Measurements from ENCODE around the gene COL4A1.

COL4A1 gene

DNA sequence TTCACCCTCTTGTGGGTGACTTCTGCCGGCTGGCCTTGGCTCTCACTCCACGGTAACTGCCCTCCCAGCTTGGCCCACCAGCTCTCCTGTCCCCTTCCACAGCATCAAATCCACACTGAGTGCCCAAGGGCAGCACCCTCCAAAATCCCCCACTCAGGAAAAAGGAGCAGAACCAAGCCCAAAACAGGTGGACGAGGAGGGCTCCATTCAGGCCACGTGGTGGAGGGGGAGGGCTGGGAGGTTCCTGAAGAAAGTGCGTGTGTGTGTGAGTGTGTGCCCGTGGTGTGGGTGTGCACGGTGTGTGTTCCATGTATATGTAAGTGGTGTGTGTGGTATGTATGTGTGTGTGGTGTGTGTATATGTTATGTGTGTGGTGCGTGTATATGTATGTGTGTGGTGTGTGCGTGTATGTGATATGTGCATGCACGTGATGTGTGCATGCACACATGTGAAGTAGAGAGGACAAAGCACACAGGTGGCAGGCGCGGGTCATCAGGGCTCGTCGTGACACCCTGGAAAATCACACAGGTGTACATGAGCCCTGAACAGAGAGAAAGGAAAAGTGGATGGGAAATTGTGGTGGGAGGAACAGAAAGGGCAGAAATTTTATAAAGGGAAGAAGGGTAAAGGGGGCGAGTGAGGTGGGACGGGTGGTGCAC is 76.9 kb downstream of the COL4A1 start:
- no peak for DNase-seq (ENCODE audit: low read depth)
- TF ChIP-seq, protein P1, sequence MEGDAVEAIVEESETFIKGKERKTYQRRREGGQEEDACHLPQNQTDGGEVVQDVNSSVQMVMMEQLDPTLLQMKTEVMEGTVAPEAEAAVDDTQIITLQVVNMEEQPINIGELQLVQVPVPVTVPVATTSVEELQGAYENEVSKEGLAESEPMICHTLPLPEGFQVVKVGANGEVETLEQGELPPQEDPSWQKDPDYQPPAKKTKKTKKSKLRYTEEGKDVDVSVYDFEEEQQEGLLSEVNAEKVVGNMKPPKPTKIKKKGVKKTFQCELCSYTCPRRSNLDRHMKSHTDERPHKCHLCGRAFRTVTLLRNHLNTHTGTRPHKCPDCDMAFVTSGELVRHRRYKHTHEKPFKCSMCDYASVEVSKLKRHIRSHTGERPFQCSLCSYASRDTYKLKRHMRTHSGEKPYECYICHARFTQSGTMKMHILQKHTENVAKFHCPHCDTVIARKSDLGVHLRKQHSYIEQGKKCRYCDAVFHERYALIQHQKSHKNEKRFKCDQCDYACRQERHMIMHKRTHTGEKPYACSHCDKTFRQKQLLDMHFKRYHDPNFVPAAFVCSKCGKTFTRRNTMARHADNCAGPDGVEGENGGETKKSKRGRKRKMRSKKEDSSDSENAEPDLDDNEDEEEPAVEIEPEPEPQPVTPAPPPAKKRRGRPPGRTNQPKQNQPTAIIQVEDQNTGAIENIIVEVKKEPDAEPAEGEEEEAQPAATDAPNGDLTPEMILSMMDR (IDR thresholded peaks at IDR 0.05; ENCODE audit: insufficient read depth, low read depth, low read length, missing control alignments) = no peak
- H3K4me3 ChIP-seq (ENCODE audit: low read length) = no peak overlapping the region

DNA sequence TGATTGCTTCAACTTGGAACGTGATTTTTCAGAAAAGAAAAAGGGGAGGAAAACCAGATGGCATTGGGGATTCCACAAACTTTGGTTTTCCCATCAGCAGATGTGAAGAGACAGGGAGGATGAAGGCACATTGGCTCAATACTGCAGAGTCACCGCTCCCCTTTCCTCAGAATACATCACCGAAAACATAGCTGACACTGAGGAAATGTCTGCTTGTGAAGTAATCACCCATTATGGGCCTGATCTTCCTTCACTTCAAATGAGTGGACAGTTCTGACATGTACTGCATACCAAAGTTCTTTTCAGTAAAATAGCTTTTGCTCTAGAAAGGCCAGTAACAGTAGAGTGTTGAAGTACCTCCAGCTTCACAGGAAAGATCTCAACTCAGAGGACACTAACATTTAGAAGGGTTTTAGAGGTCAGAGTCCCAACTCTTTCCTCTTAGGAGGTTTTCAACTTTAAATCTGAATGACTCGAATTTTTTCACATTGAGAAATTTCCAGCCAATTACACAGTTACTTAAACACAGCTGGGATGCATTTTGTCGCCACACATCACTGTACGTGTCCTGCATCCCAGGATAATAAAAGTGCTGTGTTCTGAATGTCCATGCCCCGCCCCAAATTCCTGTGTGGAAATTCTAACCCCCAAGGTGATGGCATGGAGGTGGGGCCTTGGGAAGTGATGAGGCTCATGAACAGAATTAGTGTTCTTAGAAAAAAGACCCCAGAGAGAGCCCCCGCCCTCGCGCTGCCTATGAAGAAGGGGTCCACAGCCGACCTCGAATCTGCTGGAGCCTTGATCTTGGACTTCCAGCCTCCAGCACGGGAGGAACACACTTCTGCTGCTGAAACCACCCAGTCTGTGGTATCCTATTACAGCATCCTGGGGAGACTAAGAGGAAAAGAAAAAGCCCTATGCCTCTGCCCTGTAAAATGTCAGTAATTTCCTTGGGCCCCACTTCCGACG is 77.7 kb downstream of the COL4A1 start:
- peak; percentile 24 for DNase-seq (ENCODE audit: low read depth)
- no peak overlapping the region for H3K4me3 ChIP-seq (ENCODE audit: low read length)
- TF ChIP-seq, protein P1 (IDR thresholded peaks at IDR 0.05; ENCODE audit: insufficient read depth, low read depth, low read length, missing control alignments) = no peak

DNA sequence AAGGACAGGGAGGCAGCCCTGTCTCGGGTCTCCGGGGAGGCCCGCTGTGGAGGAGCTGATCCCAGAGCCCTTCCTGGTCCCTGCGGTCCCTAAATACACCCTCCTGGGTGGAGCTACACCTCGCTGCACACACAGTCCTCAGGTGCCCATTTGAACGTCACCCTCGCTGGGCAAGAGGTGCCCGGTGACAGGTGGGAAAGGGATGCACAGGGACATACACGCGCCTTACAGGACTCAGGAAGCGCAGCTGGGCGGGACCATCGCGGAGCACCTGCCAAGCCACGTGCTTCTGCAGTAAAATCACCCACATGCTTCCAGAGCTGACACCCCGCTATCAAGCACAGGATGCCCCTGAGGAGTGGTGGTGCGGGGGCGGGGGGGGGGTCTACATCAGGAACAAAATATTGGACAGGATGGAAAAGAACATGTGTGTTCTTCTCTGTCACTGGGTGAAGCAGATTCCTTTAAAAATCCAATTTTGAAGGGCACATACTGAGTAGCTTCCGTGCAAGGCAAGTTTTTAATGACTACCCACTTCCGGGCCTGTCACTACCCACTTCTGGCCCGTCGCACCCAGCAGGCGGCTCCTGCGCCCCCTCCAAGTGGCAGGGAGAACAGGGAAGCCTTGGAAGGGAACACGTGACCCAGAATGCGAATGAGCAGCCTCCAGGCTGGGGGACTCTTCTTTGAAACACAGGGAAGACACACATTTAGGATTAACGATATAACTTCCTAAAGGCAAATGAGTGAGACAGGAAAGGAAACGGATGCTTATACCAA is 78.9 kb downstream of the COL4A1 start:
- no peak overlapping the region for H3K4me3 ChIP-seq (ENCODE audit: low read length)
- TF ChIP-seq, protein P1 (IDR thresholded peaks at IDR 0.05; ENCODE audit: insufficient read depth, low read depth, low read length, missing control alignments) = no peak
- no peak for DNase-seq (ENCODE audit: low read depth)

DNA sequence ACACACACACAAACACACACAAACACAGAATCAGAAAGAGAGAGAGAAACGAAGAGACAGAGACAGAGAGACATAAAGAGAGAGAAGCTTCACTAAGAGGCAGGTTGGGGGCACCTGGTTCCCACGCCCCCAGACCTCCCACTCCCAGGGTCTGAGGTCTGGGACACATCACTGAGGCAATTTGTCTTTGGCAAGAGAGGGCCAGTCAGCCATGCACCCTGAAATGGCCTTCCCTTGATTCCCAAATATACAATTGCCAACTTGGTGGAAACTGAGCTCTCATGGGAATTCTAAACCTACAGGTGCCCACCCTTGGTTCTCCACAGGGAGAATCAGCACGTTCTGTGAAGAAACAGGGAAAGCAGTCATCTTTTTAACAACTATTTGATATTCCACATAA is 79.5 kb downstream of the COL4A1 start:
- no peak for DNase-seq (ENCODE audit: low read depth)
- TF ChIP-seq, protein P1 (IDR thresholded peaks at IDR 0.05; ENCODE audit: insufficient read depth, low read depth, low read length, missing control alignments) = no peak

DNA sequence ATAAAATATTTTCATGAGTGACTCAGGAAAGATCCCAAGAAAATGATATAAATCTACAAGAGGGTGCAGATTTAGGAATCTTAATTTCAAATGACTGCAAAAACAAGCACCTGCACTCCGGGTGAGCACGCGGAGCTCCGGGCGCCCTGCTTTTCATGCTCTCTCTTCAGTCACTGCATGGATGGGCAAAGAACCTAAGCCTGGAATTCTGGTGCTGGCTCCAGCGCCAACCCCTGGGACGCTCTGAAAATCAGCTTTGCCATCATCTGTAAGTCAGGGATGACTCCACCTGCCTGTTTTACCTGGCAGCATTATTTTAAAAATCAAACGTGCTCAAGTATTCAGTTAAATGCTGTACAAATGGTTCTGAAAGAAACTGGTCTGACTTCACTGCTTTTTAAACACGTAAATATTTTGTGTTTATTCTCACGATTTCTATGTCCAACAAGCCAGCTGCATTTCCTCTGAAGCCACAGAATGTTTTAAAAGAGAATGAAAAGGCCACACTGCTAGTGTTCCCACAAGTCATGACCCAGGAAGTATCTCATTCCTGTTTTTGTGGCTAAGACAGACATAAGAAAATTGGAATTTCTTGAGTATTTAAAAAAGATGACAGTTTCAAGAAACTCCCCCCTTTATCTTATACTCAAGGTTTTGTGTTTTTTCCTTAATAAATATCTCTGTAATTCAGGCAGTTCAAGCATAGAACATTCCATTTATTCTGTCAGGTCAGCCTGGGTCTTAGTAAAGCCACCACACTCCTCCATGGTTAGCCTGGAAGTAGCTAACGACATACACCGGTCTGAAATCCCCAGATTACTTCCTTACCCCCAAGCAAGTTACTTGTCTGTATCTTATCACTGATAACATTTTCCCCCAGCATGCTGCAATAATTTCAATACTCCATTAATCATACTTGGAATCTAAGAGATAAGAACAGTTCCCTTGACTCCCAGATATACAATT is 81.1 kb downstream of the COL4A1 start:
- DNase-seq (ENCODE audit: low read depth) = no peak
- TF ChIP-seq, protein P1 (IDR thresholded peaks at IDR 0.05; ENCODE audit: insufficient read depth, low read depth, low read length, missing control alignments) = no peak
- no peak overlapping the region for H3K4me3 ChIP-seq (ENCODE audit: low read length)

More for the DNA sequence above, 79.5 kb downstream of the COL4A1 start:
- no peak overlapping the region for H3K4me3 ChIP-seq (ENCODE audit: low read length)

DNA sequence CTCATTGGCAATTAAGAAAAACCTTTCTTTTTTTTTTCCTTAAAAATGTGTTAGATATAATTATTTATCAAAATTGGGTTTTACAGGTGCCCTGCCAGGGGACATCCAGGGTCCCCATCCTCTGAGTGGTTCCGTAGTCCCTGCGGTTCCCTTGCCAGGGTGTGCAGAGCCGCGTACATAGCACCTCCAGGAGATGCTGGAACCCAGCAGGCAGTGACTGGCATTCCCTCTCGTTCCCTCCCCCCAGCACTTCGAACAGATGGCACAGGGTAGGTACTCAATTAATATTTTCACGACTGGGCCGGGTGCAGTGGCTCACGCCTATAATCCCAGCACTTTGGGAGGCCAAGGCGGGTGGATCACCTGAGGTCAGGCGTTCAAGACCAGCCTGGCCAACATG is 82.0 kb downstream of the COL4A1 start:
- no peak overlapping the region for H3K4me3 ChIP-seq (ENCODE audit: low read length)
- TF ChIP-seq, protein P1 (IDR thresholded peaks at IDR 0.05; ENCODE audit: insufficient read depth, low read depth, low read length, missing control alignments) = no peak

More for the DNA sequence above, 82.0 kb downstream of the COL4A1 start:
- no peak for DNase-seq (ENCODE audit: low read depth)

Data from epithelial cell of esophagus (primary cell).